Neutrophil (primary cell): ENCODE data around the gene TNIK.
"Not testable (repeated sequence)": the region's sequence is repeated elsewhere in the genome, so short reads cannot be mapped to it uniquely, and the experiment has no call there.

ENCODE experiments used
- H3K27ac ChIP-seq: fragments of 200-600 bp; sonication (generic); 2 replicates; pipeline ENCODE4 v1.5.1; 2016; ENCODE audit warnings: mild to moderate bottlenecking, moderate library complexity
- H3K27me3 ChIP-seq: fragments of 200-600 bp; sonication (generic); 2 replicates; pipeline ENCODE4 v1.6.0; 2016; ENCODE audit warnings: mild to moderate bottlenecking
- H3K36me3 ChIP-seq: fragments of 200-600 bp; sonication (generic); 2 replicates; pipeline ENCODE4 v1.5.1; 2017
- H3K4me1 ChIP-seq, 2 experiments: fragments of 200-600 bp in 1 of 2; sonication (generic) in 1 of 2; 1 replicate in 1 of 2; 2 replicates in 1 of 2; pipeline versions ENCODE4 v1.5.1 to v1.6.1; 2013 to 2016; ENCODE audit warnings: low read depth in 1 of 2, low read length in 1 of 2, mild to moderate bottlenecking in 1 of 2, moderate library complexity in 1 of 2; ENCODE audit not compliant: control insufficient read depth in 1 of 2, insufficient read depth in 1 of 2
- H3K4me3 ChIP-seq, 2 experiments: fragments of 200-600 bp in 1 of 2; sonication (generic) in 1 of 2; 1 replicate in 1 of 2; 2 replicates in 1 of 2; pipeline ENCODE4 v1.5.1; 2013 to 2016; ENCODE audit warnings: low read depth in 1 of 2, low read length in 1 of 2, mild to moderate bottlenecking in 1 of 2, moderate library complexity in 1 of 2
- H3K9me3 ChIP-seq: fragments of 200-600 bp; sonication (generic); 2 replicates; pipeline ENCODE4 v1.5.1; 2016
- CTCF ChIP-seq: fragments of 200-600 bp; sonication (generic); IDR thresholded peaks from 2 replicates; pipeline ENCODE4 v1.5.1; 2016; ENCODE audit warnings: antibody characterized with exemption

Gene TNIK

GRCh38 chr3:171453180-171453886 is 6.9 kb downstream of the TNIK start:
- Histone ChIP-seq H3K4me3 (no peak overlapping the region), H3K27ac (no peak overlapping the region), H3K4me1 (peaks cover 3 to 8% of the 10 kb centered on the region in 2 experiments), H3K9me3 (no peaks in the 10 kb centered on the region), H3K27me3 (peaks cover 27% of the 10 kb centered on the region), H3K36me3 (no peaks in the 10 kb centered on the region)
- TF ChIP-seq CTCF, result no peak

GRCh38 chr3:171452328-171452727 is 7.9 kb downstream of the TNIK start:
- Histone ChIP-seq H3K4me3 (no peak overlapping the region), H3K27ac (no peak overlapping the region), H3K27me3 (peaks cover 17% of the 10 kb centered on the region), H3K9me3 (no peaks in the 10 kb centered on the region), H3K4me1 (no peaks in the 10 kb centered on the region), H3K36me3 (no peaks in the 10 kb centered on the region)
- no peak for TF ChIP-seq CTCF

GRCh38 chr3:171451915-171452314 is 8.3 kb downstream of the TNIK start:
- TF ChIP-seq CTCF, result no peak
- H3K9me3 ChIP-seq, result no peaks in the 10 kb centered on the region
- H3K27me3 ChIP-seq, result peaks cover 13% of the 10 kb centered on the region
- no peaks in the 10 kb centered on the region for H3K36me3 ChIP-seq
- H3K4me3 ChIP-seq, result no peak overlapping the region
- H3K27ac ChIP-seq, result no peak overlapping the region
- no peaks in the 10 kb centered on the region for H3K4me1 ChIP-seq

GRCh38 chr3:171447579-171447891 is 12.7 kb downstream of the TNIK start:
- H3K9me3 ChIP-seq, H3K27ac ChIP-seq, H3K27me3 ChIP-seq, H3K36me3 ChIP-seq, H3K4me3 ChIP-seq, H3K4me1 ChIP-seq: not testable (repeated sequence)

GRCh38 chr3:171446801-171447578 is 13.2 kb downstream of the TNIK start:
- H3K4me1 ChIP-seq, result no peaks in the 10 kb centered on the region
- H3K36me3 ChIP-seq, result no peaks in the 10 kb centered on the region
- no peaks in the 10 kb centered on the region for H3K9me3 ChIP-seq
- no peak overlapping the region for H3K27ac ChIP-seq
- no peaks in the 10 kb centered on the region for H3K27me3 ChIP-seq
- H3K4me3 ChIP-seq, result no peak overlapping the region
- TF ChIP-seq CTCF, result no peak

- Histone ChIP-seq H3K9me3 (no peaks in the 10 kb centered on the region), H3K4me1 (no peaks in the 10 kb centered on the region), H3K27ac (no peak overlapping the region), H3K4me3 (no peak overlapping the region), H3K27me3 (no peaks in the 10 kb centered on the region), H3K36me3 (no peaks in the 10 kb centered on the region)
- no peak for TF ChIP-seq CTCF
Observed at GRCh38 chr3:171446301-171446700, 13.9 kb downstream of the TNIK start.
